ENCODE measurements around the gene COA1.

COA1 gene

DNA sequence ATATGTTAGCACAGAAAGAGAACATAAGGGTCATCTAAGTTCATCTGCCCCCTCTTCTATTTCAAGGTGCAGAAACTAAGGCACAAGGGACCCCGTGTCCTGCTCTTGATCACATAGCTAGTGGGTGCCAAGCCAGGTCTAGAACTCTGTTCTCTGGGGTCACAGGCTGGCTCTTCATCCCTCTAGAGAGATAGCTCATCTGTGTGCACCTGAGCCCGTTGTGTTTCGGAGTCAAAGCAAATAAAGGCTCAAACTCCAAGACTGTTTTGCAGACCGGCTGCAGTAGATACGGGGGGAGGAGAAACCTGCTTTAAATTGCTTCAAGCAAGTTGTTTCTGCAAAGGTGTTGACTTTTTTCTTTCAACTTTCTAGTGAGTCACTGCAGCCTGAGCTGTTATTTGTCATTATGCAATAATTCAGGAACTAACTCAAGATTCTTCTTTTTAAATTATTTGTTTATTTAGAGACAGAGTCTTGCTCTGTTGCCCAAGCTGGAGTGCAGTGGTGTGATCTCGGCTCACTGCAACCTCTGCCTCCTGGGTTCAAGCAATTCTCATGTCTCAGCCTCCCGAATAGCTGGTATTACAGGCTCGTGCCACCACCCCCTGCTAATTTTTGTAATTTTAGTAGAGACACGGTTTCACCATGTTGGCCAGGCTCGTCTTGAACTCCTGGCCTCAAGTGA is 35.6 kb upstream of the COA1 start:
- no peaks in the 10 kb centered on the region for H3K27me3 ChIP-seq (ENCODE audit: insufficient read depth, low read length)

GRCh38 chr7:43764039-43764761 is 34.9 kb upstream of the COA1 start:
- Histone ChIP-seq H3K36me3 (ENCODE audit: insufficient read depth, low read length) (no peaks in the 10 kb centered on the region), H3K4me3 (ENCODE audit: low read length) (no peak overlapping the region), H2AFZ (ENCODE audit: low read depth, low read length) (no peak overlapping the region), H3K9me3 (ENCODE audit: low read length) (no peaks in the 10 kb centered on the region), H3K27me3 (ENCODE audit: insufficient read depth, low read length) (no peaks in the 10 kb centered on the region), H3K4me1 (ENCODE audit: insufficient read depth, low read length) (peaks cover 9% of the 10 kb centered on the region)

More for the DNA sequence above, 35.6 kb upstream of the COA1 start:
- Histone ChIP-seq H3K4me3 (ENCODE audit: low read length) (no peak overlapping the region), H3K36me3 (ENCODE audit: insufficient read depth, low read length) (no peaks in the 10 kb centered on the region), H3K9me3 (ENCODE audit: low read length) (no peaks in the 10 kb centered on the region), H3K4me1 (ENCODE audit: insufficient read depth, low read length) (peaks cover 6% of the 10 kb centered on the region), H2AFZ (ENCODE audit: low read depth, low read length) (no peak overlapping the region)

DNA sequence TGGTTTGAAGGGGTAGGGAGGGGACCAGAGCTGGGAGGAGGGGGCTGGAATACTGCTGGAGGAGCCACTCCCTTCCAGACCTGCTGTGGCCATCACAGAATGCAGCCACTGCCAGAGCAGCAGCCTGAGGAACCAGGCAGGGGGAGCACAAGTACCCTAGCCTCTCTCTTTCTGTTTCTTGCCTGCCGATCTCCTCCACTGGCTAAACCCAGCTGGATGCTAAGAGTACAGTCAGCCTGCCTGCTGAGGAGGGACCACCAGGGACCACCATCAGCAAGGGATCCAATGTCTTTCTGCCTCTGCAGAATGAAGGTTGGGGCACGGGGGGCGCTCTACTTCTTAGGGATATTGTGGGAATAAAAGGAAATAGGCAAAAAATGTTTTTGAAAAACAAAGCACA is 33.9 kb upstream of the COA1 start:
- Histone ChIP-seq H2AFZ (ENCODE audit: low read depth, low read length) (no peak overlapping the region), H3K9me3 (ENCODE audit: low read length) (no peaks in the 10 kb centered on the region), H3K36me3 (ENCODE audit: insufficient read depth, low read length) (no peaks in the 10 kb centered on the region), H3K4me3 (ENCODE audit: low read length) (no peak overlapping the region), H3K4me1 (ENCODE audit: insufficient read depth, low read length) (peaks cover 14% of the 10 kb centered on the region), H3K27me3 (ENCODE audit: insufficient read depth, low read length) (no peaks in the 10 kb centered on the region)

DNA sequence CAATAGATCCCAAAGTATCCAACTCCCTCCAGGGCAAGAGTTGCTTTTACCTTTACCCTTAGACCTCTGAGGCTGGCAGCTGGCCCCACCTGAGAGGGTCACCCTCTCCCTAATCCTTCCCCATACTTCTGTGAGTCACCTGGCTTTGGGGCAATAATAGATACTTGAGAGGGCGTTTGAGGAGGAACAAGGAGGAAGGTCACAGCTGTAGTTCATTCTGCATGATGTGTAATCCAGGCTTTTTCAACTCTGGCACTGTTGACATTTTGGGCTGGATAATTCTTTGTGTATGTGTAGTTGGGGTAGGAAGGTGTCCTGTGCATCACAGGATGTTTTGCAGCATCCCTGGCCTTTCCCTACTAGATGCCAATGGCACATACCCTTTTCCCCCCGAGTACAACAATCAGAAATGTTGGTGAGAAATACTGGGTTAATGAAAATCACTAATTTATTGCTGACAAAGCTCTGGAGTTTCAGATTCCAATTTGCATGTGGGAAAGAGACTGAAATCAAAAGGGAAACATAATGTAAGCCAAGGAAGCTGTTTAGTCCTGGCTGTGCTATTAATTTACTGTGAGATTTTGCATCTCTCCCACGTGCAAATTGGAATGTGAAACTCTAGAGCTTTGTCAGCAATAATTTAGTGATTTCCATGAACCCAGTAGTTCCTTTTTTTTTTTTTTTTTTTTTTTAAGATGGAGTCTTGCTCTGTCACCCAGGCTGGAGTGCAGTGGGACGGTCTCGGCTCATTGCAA is 32.8 kb upstream of the COA1 start:
- H3K36me3 ChIP-seq (ENCODE audit: insufficient read depth, low read length), result no peaks in the 10 kb centered on the region

DNA sequence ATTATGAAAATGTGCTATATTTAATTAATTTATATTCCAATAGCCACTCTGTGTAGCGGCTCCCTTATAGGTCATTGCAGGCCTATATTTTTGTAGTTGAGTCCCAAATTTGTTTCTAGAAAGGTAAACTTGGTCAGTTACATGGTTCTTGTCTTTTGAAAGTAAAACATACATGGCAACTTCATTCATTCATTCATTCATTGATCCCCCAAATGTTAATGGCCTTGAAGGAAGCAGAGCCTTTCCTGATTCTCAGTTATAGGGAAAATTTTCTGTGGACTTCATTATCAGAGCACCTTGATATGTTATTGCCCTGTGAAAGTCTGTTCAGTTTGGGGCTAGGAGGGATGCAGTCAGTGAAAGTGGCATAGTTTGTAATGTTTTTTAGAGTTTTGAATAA is 32.1 kb upstream of the COA1 start:
- Histone ChIP-seq H3K27me3 (ENCODE audit: insufficient read depth, low read length) (peaks cover 10% of the 10 kb centered on the region), H2AFZ (ENCODE audit: low read depth, low read length) (no peak overlapping the region), H3K4me3 (ENCODE audit: low read length) (no peak overlapping the region), H3K9me3 (ENCODE audit: low read length) (no peaks in the 10 kb centered on the region), H3K4me1 (ENCODE audit: insufficient read depth, low read length) (peaks cover 8% of the 10 kb centered on the region), H3K36me3 (ENCODE audit: insufficient read depth, low read length) (no peaks in the 10 kb centered on the region)

More for the DNA sequence above, 32.8 kb upstream of the COA1 start:
- Histone ChIP-seq H3K4me3 (ENCODE audit: low read length) (no peak overlapping the region), H2AFZ (ENCODE audit: low read depth, low read length) (no peak overlapping the region), H3K27me3 (ENCODE audit: insufficient read depth, low read length) (peaks cover 6% of the 10 kb centered on the region), H3K4me1 (ENCODE audit: insufficient read depth, low read length) (peaks cover 8% of the 10 kb centered on the region), H3K9me3 (ENCODE audit: low read length) (no peaks in the 10 kb centered on the region)

GRCh38 chr7:43760861-43761260 is 31.5 kb upstream of the COA1 start:
- H3K27me3 ChIP-seq (ENCODE audit: insufficient read depth, low read length), result peaks cover 10% of the 10 kb centered on the region
- H2AFZ ChIP-seq (ENCODE audit: low read depth, low read length), result no peak overlapping the region

GRCh38 chr7:43758822-43759683 is 29.7 kb upstream of the COA1 start:
- no peaks in the 10 kb centered on the region for H3K36me3 ChIP-seq (ENCODE audit: insufficient read depth, low read length)
- peaks cover 12% of the 10 kb centered on the region for H3K27me3 ChIP-seq (ENCODE audit: insufficient read depth, low read length)
- peak overlapping the region; percentile 92 for H3K4me3 ChIP-seq (ENCODE audit: low read length)
- H3K9me3 ChIP-seq (ENCODE audit: low read length), result no peaks in the 10 kb centered on the region
- H3K4me1 ChIP-seq (ENCODE audit: insufficient read depth, low read length), result peaks cover 8% of the 10 kb centered on the region
- H2AFZ ChIP-seq (ENCODE audit: low read depth, low read length), result peak overlapping the region; percentile 89

More at GRCh38 chr7:43760861-43761260, 31.5 kb upstream of the COA1 start:
- Histone ChIP-seq H3K9me3 (ENCODE audit: low read length) (no peaks in the 10 kb centered on the region), H3K36me3 (ENCODE audit: insufficient read depth, low read length) (no peaks in the 10 kb centered on the region), H3K4me1 (ENCODE audit: insufficient read depth, low read length) (peaks cover 8% of the 10 kb centered on the region), H3K4me3 (ENCODE audit: low read length) (no peak overlapping the region)

DNA sequence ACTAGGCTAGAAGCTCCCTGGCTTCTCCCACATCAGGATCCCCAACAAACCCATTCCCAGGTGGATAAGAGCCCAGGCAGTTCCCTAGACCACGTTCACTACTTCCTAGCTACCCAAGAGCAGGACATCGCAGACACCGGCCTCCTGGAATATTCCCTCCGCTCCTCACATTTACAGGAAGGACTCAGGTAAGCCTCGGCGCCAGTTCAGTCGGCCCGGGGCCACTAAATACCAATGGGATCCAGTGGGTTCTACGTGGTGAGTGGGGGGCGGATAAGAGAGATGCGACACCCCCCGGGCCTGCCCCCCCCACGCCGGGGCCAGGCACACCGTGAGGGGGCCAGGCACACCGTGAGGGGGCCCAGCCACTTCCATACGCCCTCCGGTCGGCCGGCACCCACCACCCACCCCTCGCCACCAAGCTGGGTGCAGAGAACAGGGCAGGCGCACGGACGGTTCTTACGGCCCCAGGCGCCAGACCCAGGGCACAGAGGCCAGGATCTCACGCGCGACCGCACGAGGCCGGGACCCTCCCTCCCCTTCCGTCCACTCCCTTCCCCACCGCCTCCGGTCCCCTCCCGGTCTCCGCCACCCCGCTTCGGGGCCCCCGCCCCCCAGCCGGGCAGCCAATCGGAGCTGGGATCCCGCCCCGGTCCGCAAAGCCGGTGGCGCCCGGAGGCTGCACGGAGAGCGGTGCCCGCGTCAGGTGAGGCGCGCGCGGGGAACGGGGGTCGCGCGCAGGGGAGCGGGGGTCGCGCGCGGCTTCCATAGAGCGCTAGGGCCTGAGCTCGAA is 28.9 kb upstream of the COA1 start, which contains the start of gene BLVRA:
TSS of gene BLVRA (plus strand) at position 652 of the 793 bp plus-strand sequence. CDS start 12,479 bp downstream, outside the sequence.
- H3K27me3 ChIP-seq (ENCODE audit: insufficient read depth, low read length), result peaks cover 16% of the 10 kb centered on the region
- no peaks in the 10 kb centered on the region for H3K9me3 ChIP-seq (ENCODE audit: low read length)
- H3K36me3 ChIP-seq (ENCODE audit: insufficient read depth, low read length), result no peaks in the 10 kb centered on the region
- H2AFZ ChIP-seq (ENCODE audit: low read depth, low read length), result peak within 1 kb of the TSS; percentile 89
- peaks cover 8% of the 10 kb centered on the region for H3K4me1 ChIP-seq (ENCODE audit: insufficient read depth, low read length)
- peak within 1 kb of the TSS; percentile 92 for H3K4me3 ChIP-seq (ENCODE audit: low read length)

DNA sequence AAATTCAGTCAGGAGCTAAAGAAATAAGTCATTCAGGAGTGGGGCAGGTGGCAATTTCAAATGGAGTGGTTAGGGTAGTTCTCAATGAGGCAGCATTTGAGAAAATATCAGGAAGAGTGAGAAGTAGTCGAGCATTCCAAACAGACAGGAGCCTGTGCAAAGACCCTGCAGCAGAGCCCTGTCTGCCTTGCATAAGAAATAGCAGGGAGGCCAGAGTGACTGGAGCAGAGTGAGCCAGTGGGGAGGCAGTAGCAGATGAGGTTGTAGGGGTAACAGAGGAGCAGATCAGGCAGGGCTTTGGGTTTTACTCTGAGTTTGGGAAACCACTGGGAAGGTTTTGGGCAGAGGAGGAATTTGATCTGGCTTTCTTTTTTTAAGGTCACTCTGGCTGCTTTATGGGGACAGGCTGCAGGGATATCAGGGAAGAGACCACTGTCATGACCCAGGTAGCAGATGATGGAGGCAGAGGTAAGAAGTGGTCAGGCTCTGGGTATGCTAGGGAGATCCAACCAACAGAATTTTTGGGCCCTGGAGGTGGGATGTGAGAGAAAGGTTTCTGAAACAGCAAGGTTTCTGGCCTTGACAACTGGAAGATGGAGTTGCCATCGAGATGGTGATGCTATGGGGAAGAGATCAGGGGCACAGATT is 27.9 kb upstream of the COA1 start:
- Histone ChIP-seq H2AFZ (ENCODE audit: low read depth, low read length) (no peak overlapping the region), H3K27me3 (ENCODE audit: insufficient read depth, low read length) (peaks cover 17% of the 10 kb centered on the region), H3K36me3 (ENCODE audit: insufficient read depth, low read length) (no peaks in the 10 kb centered on the region), H3K9me3 (ENCODE audit: low read length) (no peaks in the 10 kb centered on the region), H3K4me3 (ENCODE audit: low read length) (no peak overlapping the region), H3K4me1 (ENCODE audit: insufficient read depth, low read length) (peaks cover 8% of the 10 kb centered on the region)

- Histone ChIP-seq H2AFZ (ENCODE audit: low read depth, low read length) (no peak overlapping the region), H3K36me3 (ENCODE audit: insufficient read depth, low read length) (no peaks in the 10 kb centered on the region), H3K4me1 (ENCODE audit: insufficient read depth, low read length) (peaks cover 8% of the 10 kb centered on the region)
Measured at GRCh38 chr7:43756368-43757072, 27.2 kb upstream of the COA1 start.

GRCh38 chr7:43754596-43754995 is 25.3 kb upstream of the COA1 start:
- Histone ChIP-seq H2AFZ (ENCODE audit: low read depth, low read length) (no peak overlapping the region), H3K4me3 (ENCODE audit: low read length) (no peak overlapping the region), H3K36me3 (ENCODE audit: insufficient read depth, low read length) (no peaks in the 10 kb centered on the region), H3K9me3 (ENCODE audit: low read length) (no peaks in the 10 kb centered on the region), H3K27me3 (ENCODE audit: insufficient read depth, low read length) (peaks cover 19% of the 10 kb centered on the region), H3K4me1 (ENCODE audit: insufficient read depth, low read length) (peaks cover 8% of the 10 kb centered on the region)

More at GRCh38 chr7:43756368-43757072, 27.2 kb upstream of the COA1 start:
- no peak overlapping the region for H3K4me3 ChIP-seq (ENCODE audit: low read length)
- peaks cover 17% of the 10 kb centered on the region for H3K27me3 ChIP-seq (ENCODE audit: insufficient read depth, low read length)
- no peaks in the 10 kb centered on the region for H3K9me3 ChIP-seq (ENCODE audit: low read length)
